Stomach (tissue), 9 donors: ENCODE measurements around the gene UCKL1. TPM values are rescaled to one million over a fixed set of nuclear protein-coding genes. Genes with fewer than 3 reads are reported as not detected.
"Not testable (repeated sequence)": the region's sequence is repeated elsewhere in the genome, so short reads cannot be mapped to it uniquely, and the experiment has no call there.

ENCODE experiments used
- DNase-seq, 2 donors: peaks; one replicate each; pipeline versions ENCODE4 v3.0.0 to v3.0.0-alpha.2; 2013 to 2019
- H3K27ac ChIP-seq, 5 donors: fragments of 200-600 bp in 4 of 5; sonication (generic) in 4 of 5; one replicate each; pipeline ENCODE4 v1.5.1; 2013 to 2019; ENCODE audit warnings: mild to moderate bottlenecking in 1 of 5, moderate library complexity in 1 of 5
- H3K27me3 ChIP-seq, 3 donors: fragments of 200-600 bp; sonication (generic); one replicate each; pipeline ENCODE4 v1.5.1; 2017 to 2019; ENCODE audit warnings: mixed run types in 1 of 3
- H3K36me3 ChIP-seq, 4 donors: fragments of 200-600 bp; sonication (generic); 1 replicate in 3 of 4; 2 replicates in 1 of 4; pipeline ENCODE4 v1.5.1; 2016 to 2019
- H3K4me1 ChIP-seq, 4 donors: fragments of 200-600 bp; sonication (generic); one replicate each; pipeline ENCODE4 v1.5.1; 2016 to 2019
- H3K4me3 ChIP-seq, 4 donors: fragments of 200-600 bp; sonication (generic) in 3 of 4; one replicate each; pipeline ENCODE4 v1.5.1; 2016 to 2019; ENCODE audit warnings: mild to moderate bottlenecking in 1 of 4
- H3K9me3 ChIP-seq, 4 donors: fragments of 200-600 bp; sonication (generic); one replicate each; pipeline ENCODE4 v1.5.1; 2016 to 2019
- CTCF ChIP-seq, 7 experiments: fragments of 450-650 bp in 4 of 7; fragments of 200-600 bp in 3 of 7; sonication (generic) in 3 of 7; IDR thresholded peaks; one replicate each; pipeline ENCODE4 v1.5.1; 2016 to 2019; ENCODE audit warnings: antibody characterized with exemption in 7 of 7, control low read depth in 2 of 7, mild to moderate bottlenecking in 1 of 7
- EP300 ChIP-seq: sonication (generic); formaldehyde crosslinking; IDR thresholded peaks from one replicate; pipeline ENCODE4 v1.6.1; 2017; ENCODE audit warnings: antibody characterized with exemption
- POLR2A ChIP-seq, 4 donors: fragments of 450-650 bp; IDR thresholded peaks; one replicate each; pipeline ENCODE4 v1.6.1; 2016; ENCODE audit warnings: antibody characterized with exemption in 4 of 4, control low read depth in 2 of 4, mild to moderate bottlenecking in 1 of 4, moderate library complexity in 1 of 4
- POLR2AphosphoS5 ChIP-seq, 3 donors: sonication (generic); formaldehyde crosslinking; IDR thresholded peaks; one replicate each; pipeline ENCODE4 v1.6.1; 2016; ENCODE audit warnings: antibody characterized with exemption in 3 of 3
- WGBS, 5 donors: extraction: QIAGEN DNeasy Blood & Tissue Kit in 3 of 5; methylation state at CpG; one replicate each; pipeline versions ENCODE4 v1.1.5 to v1.1.7; 2013 to 2018; 5-methylcytosine and 5-hydroxymethylcytosine counted together
- intact Hi-C: fragments of 100-400 bp; cut with DNase I; formaldehyde crosslinking; loops from one replicate; pipeline ENCODE4 v1.15.1; 2023; ENCODE audit warnings: low total_unique reads
- polyA plus RNA-seq, 3 donors: library from polyadenylated mRNA; stranded (reverse); fragments of 200-250 nt; gene quantifications; one replicate each; pipeline ENCODE4 v1.2.3, GENCODE V29; 2013
- total RNA-seq, 5 donors: library from RNA; depleted of rRNA; stranded (reverse); fragments of >200 nt; gene quantifications; one replicate each; pipeline versions ENCODE4 v1.1.0 to v1.2.3, GENCODE V29; 2014 to 2016
- donor health status: healthy with polysubstance abuse.
- donor health status: Bipolar disorder and iron deficiency.
- donor health status: healthy.

Gene UCKL1
- total and polyA plus RNA-seq, 8 donors, result 17.7 to 107 (median 32.2) TPM

- Histone ChIP-seq H3K27me3 (no peaks in the 10 kb centered on the region), H3K36me3 (peaks cover 17 to 64% (median 43%) of the 10 kb centered on the region in 4 donors), H3K27ac (no peak overlapping the region), H3K4me1 (peaks cover 0 to 23% (median 9%) of the 10 kb centered on the region in 4 donors), H3K4me3 (no peak overlapping the region), H3K9me3 (peaks cover 0 to 8% (median 0%) of the 10 kb centered on the region in 4 donors)
- 87 to 98% (median 94%) methylated on average over 16 to 23 of the region's 23 CpGs for WGBS, 5 donors
- no peak for DNase-seq
- TF ChIP-seq EP300, result no peak
- TF ChIP-seq POLR2AphosphoS5 (IDR thresholded peaks at IDR 0.05), result no peak
- TF ChIP-seq CTCF (IDR thresholded peaks at IDR 0.05), result no peak
- no peak for TF ChIP-seq POLR2A (IDR thresholded peaks at IDR 0.05)
- intact Hi-C loops, result no loop called here
These were observed 36.0 kb downstream of the UCKL1 start for GRCh38 chr20:63920226-63920625.

GRCh38 chr20:63919130-63919529 lies 37.1 kb downstream of the UCKL1 start:
- Histone ChIP-seq H3K4me3 (no peak overlapping the region), H3K27ac (no peak overlapping the region), H3K27me3 (no peaks in the 10 kb centered on the region), H3K4me1 (peaks cover 0 to 29% (median 13%) of the 10 kb centered on the region in 4 donors), H3K9me3 (peaks cover 0 to 8% (median 0%) of the 10 kb centered on the region in 4 donors), H3K36me3 (peaks cover 17 to 56% (median 41%) of the 10 kb centered on the region in 4 donors)
- DNase-seq, result no peak
- intact Hi-C loops, result no loop called here
- TF ChIP-seq CTCF (IDR thresholded peaks at IDR 0.05) (no peak), POLR2AphosphoS5 (IDR thresholded peaks at IDR 0.05) (no peak), EP300 (no peak), POLR2A (IDR thresholded peaks at IDR 0.05) (no peak)
- 79 to 92% (median 88%) methylated on average over 10 to 19 of the region's 19 CpGs for WGBS, 5 donors

- TF ChIP-seq POLR2AphosphoS5 (IDR thresholded peaks at IDR 0.05), result no peak
- no peak for TF ChIP-seq POLR2A (IDR thresholded peaks at IDR 0.05)
- no peak for TF ChIP-seq EP300
- TF ChIP-seq CTCF (IDR thresholded peaks at IDR 0.05), result no peak
- H3K4me3 ChIP-seq, result no peak overlapping the region
- intact Hi-C loops, result no loop called here
- no peak overlapping the region for H3K27ac ChIP-seq
- peaks cover 0 to 8% (median 0%) of the 10 kb centered on the region in 4 donors for H3K9me3 ChIP-seq
- peaks cover 3 to 35% (median 14%) of the 10 kb centered on the region in 4 donors for H3K4me1 ChIP-seq
- H3K36me3 ChIP-seq, result peaks cover 17 to 52% (median 40%) of the 10 kb centered on the region in 4 donors
- DNase-seq, result no peak
- H3K27me3 ChIP-seq, result no peaks in the 10 kb centered on the region
- 87 to 94% (median 93%) methylated on average over 10 to 11 of the region's 11 CpGs for WGBS, 5 donors
These were observed 38.4 kb downstream of the UCKL1 start for GRCh38 chr20:63917811-63918210.

- WGBS, 5 donors, result 83 to 92% (median 89%) methylated on average over 8 of the region's 8 CpGs
- H3K27me3 ChIP-seq, H3K4me3 ChIP-seq, H3K9me3 ChIP-seq, intact Hi-C loops, DNase-seq: not testable (repeated sequence)
- Histone ChIP-seq H3K27ac (peak overlapping the region in 3 of 5 donors; percentile 62 to 75 (median 65)), H3K36me3 (peaks cover 15 to 40% (median 33%) of the 10 kb centered on the region in 4 donors), H3K4me1 (peaks cover 5 to 48% (median 27%) of the 10 kb centered on the region in 4 donors)
These were observed 39.8 kb downstream of the UCKL1 start for GRCh38 chr20:63916371-63916939.

- Histone ChIP-seq H3K36me3 (peaks cover 10 to 30% (median 27%) of the 10 kb centered on the region in 4 donors), H3K9me3 (peaks cover 0 to 8% (median 0%) of the 10 kb centered on the region in 4 donors), H3K27ac (peak overlapping the region; percentile 5 to 75 (median 62)), H3K27me3 (no peaks in the 10 kb centered on the region), H3K4me1 (peaks cover 12 to 58% (median 33%) of the 10 kb centered on the region in 4 donors), H3K4me3 (no peak overlapping the region)
- DNase-seq, result peak in 1 of 2 donors; percentile 91
- intact Hi-C loops, result no loop called here
- 37 to 66% (median 39%) methylated on average over 6 of the region's 6 CpGs for WGBS, 5 donors
- TF ChIP-seq EP300, result no peak
- TF ChIP-seq POLR2A (IDR thresholded peaks at IDR 0.05), result no peak
- peak in 1 of 3 donors; percentile 71 for TF ChIP-seq POLR2AphosphoS5 (IDR thresholded peaks at IDR 0.05)
- TF ChIP-seq CTCF (IDR thresholded peaks at IDR 0.05), result no peak
These were observed 40.7 kb downstream of the UCKL1 start for GRCh38 chr20:63915471-63915870.
